Kasumi-1 (cell line): Measurements from ENCODE around the gene STRN3.
"Not testable (repeated sequence)": the region's sequence is repeated elsewhere in the genome, so short reads cannot be mapped to it uniquely, and the experiment has no call there.

ENCODE experiments used
- DNase-seq, 2 experiments: peaks; one replicate each; lab custom pipeline; 2025; lab: John Stamatoyannopoulos, UW

The STRN3 gene

GRCh38 chr14:31026077-31026449, at the start of gene STRN3:
TSS of gene STRN3 (minus strand) at chr14:31026379. CDS start at chr14:31026185, 194 bp downstream.
- DNase-seq = no peak

- no peak for DNase-seq
These were observed 49.0 kb upstream of the STRN3 start for GRCh38 chr14:31075144-31075543.

DNA sequence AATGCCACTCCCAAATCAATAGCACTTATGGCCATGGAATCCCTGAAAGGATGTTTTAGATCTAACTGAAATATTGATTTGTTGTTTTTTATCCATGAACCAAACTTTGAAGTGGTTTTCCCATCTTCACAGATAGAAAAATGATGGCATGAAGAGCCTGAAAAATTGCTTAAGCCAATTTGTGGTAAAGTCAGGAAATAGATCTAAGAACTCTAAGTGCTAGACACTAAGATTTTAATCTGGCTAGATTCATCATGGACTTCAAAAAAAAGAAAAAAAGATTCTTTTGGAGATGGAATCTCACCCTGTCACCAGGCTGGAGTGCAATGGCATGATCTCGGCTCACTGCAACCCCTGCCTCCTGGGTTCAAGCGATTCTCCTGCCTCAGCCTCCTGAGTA, 45.0 kb upstream of the STRN3 start:
- DNase-seq = no peak

DNA sequence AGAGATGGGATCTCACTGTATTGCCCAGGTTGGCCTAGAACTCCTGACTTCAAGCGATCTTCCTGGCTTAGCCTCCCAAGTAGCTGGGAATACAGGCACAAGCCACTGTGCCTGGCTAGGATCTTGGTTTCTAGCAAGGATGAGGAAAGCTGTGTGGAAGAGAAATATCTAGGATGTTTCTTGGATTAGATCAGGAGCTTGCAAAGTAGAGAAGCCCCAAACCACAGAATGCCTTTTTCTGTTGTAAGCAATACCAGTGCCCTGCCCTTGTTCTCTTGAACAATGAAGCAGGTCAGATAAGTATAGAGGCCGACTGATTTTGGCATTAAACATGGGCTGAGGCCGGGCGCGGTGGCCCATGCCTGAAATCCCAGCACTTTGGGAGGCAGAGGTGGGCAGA, 44.3 kb upstream of the STRN3 start:
- DNase-seq = no peak

DNA sequence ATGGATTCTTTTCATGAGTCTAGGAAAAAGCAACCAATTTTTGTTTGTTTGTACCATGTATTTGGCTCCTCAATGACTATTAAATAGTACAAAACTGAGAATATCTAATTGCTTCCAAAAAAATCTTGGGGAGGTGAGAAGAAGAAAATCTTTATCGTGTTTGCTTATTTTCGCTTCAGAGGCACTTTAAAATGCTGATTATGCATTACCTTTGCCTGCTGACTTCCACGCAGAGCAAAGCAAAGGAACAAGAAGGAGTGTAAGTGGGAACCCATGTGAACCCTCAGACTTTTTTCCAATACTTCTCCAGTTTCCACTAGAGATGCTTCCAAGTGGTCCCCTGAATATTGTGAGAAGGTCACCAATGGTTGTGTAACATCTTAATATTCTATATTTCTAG, 43.2 kb upstream of the STRN3 start:
- no peak for DNase-seq

DNA sequence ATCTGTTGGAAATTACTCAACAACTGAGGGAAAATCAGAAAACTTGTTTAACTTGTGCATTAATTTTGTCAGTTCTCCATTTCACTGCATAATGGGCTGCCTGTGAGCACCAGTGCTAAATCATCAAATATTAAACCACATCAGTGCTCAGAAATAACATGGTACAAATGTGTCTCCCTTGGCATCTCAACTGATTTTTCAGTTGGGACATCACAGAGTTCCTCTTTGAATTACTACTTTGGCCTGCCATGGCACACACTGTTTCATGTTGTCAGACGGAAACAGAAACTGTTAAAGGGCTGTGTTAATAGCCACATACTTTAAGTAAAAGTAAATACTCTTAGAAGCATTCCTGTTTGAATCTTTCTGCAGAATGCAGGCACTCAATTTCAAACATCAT, 42.1 kb upstream of the STRN3 start:
- no peak for DNase-seq

GRCh38 chr14:31062908-31063307, 36.7 kb upstream of the STRN3 start:
- DNase-seq = not testable (repeated sequence)

DNA sequence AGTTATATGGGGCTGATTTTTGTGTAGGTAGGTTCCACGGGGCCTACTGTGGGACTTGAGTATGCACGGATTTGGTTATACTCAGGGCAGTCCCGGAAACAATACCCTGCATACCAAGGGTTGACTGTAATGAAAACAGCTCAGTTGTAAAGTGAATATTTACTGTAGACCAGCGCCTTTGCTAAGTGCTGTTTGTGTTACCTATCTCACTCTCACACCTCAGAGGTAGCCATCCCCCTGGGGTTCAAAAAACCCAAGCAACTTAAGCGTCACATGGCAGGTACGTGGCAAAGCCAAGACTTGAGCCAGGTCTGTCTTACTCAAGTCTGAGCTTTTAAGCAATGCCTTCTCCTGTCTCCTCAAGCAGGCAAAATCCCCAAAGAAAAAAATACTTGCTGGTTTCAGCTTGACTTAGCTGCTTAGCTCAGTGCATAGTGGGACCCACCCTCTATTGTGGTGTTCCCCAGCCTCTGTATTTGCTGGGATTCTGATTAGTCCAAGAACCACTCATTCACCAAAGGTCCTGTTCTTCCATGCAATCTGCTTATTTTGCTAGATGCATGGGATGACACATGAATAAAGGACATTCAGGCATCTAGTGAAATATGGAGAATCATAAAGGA, 34.2 kb upstream of the STRN3 start:
- no peak for DNase-seq

DNA sequence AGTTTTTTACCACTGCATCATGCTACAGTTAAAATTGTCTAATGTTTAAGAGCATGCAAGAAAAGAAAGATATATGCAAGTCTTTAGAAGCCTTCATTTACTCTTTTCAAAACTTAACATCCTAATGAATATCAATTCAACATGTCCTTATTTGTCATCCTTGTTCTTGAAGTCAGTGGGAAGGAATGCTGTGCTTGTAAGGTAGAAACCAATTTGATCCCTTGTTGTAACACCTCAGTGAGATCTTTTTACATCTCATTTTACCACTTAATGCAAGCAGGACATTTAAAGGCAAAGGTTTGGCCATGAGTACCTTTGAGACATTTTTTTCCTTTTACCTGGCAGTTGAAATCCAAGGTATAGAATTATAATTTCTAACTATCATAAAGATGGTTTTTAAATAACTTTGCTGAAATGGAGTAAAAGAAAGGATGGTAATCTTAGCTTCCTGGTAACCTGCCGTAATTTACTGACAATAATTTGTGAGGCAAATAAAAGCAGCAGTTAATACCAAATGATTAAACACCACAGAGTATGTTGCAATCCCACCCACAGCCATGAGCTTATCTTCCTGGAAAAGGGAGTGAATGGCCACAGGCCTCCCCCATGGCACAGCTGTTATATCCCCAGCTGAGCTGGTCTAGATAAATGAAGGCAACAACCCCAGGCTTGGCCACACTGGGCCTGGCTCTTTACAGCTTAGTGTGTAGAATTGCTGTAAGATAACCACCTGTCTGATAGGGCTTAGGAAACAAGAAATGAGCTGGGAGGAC, 33.2 kb upstream of the STRN3 start:
- peak; percentile 54 to 74 for DNase-seq

DNA sequence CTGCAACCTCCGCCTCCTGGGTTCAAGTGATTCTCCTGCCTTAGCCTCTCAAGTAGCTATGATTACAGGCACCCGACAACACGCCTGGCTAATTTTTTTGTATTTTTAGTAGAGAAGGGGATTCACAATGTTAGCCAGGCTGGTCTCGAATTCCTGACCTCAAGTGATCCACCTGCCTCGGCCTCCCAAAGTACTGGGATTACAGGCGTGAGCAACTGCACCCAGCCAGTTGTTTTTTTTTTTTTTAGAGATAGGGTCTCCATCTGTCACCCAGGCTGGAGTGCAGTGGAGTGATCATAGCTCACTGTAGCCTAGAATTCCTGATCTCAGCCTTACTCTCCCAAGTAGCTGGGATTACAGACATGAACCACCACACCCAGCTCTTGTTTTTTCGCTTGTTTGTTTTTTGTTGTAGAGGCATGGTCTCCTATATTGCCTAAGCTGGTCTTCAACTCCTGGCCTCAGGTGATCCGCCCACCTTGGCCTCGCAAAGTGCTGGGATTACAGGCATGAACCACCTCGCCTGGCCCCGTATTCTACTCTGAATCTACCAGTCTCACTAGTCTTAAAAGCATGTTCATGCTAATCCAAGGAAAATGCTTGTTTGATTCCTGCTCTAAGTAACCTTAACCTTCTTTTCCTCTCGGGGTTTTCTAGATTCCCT, 31.7 kb upstream of the STRN3 start:
- no peak for DNase-seq

DNA sequence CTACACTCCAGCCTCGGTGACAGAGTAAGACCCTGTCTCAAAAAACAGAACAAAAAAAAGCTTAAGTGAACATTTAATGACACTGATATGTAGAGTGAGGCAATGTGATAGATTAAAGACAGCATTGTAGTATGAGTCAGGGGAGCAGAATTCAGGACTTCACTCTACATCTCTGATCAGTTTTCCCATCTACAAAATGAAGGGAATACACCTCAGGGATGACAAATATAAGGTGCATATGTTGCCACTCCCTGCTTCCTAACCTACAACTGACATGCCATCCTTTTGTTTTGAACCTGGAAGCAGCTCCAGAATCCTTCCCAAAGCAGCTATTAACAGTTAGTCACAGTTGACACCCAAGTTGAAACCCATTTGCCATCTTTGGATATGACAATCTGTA, 30.9 kb upstream of the STRN3 start:
- DNase-seq = no peak

DNA sequence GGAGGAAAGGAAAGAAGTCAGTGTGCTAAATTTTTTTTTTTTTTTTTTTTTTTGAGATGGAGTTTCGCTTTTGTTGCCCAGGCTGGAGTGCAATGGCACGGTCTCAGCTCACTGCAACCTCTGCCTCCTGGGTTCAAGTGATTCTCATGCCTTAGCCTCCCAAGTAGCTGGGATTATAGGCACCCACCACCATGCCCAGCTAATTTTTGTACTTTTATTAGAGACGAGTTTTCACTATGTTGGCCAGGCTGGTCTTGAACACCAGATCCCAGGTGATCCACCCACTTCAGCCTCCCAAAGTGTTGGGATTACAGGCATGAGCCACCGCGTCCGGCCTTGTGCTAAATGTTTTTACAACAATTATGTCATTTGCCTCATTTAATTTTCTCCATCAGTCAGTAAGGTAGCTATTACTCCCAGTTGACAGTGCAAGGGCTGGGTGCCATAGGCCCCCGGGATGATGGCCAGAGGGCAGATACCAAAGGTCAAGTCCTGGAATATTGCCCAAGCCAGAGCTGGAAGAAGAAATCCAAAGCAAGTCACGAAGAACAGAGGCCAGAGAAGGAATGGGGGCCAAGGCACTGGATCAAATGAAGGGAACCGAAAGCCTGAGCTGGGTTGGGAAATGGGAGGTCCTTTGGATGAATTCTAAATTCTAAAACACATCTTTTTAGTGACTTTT, 26.9 kb upstream of the STRN3 start:
- DNase-seq = not testable (repeated sequence)

DNA sequence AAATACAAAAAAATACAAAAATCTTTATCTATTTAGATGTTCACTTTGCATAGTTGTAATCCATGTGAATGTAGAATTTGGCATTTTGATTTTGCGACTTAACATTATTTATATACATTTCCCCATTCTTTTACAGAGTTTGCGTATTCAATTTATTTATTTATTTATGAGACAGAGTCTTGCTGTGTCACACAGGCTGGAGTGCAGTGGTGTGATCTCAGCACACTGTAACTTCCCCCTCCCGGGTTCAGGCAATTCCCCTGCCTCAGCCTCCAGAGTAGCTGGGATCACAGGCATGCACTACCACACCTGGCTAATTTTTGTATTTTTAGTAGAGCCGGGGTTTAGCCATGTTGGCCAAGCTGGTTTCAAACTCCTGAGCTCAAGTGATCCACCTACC, 25.3 kb upstream of the STRN3 start:
- DNase-seq = no peak

DNA sequence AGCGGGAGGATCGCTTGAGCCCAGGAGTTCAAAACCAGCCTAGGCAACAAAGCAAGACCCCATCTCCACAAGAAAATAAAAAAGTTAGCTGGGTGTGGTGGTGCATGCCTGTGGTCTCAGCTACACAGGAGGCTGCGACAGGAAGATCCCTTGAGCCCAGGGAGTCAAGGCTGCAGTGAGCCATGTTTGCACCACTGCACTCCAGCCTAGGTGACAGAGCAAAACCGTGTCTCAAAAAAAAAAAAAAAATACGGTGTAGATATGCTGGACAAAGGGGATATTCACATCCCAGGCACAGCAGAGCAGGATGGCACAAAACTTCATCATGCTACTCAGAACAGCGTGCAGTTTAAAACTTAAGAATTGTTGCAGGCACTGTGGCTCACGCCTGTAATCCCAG, 24.8 kb upstream of the STRN3 start:
- DNase-seq = no peak

GRCh38 chr14:31047503-31047902, 21.3 kb upstream of the STRN3 start:
- no peak for DNase-seq

- no peak for DNase-seq
These were observed 19.4 kb upstream of the STRN3 start for GRCh38 chr14:31045501-31046080.

GRCh38 chr14:31043379-31043778, 17.2 kb upstream of the STRN3 start:
- DNase-seq = no peak

DNA sequence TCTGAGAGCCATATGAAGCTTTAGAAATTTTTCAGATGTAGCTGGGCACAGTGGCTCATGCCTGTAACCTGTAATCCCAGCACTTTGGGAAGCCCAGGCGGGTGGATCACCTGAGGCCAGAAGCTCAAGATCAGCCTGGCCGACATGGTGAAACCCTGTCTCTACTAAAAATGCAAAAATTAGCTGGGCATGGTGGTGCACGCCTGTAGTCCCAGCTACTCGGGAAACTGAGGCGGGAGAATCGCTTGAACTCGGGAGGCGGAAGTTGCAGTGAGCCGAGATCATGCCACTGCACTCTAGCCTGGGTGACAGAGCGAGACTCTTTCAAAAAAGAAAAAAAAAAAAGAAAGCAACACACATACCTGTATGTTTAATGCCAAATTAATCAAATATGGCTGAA, 16.7 kb upstream of the STRN3 start:
- not testable (repeated sequence) for DNase-seq

DNA sequence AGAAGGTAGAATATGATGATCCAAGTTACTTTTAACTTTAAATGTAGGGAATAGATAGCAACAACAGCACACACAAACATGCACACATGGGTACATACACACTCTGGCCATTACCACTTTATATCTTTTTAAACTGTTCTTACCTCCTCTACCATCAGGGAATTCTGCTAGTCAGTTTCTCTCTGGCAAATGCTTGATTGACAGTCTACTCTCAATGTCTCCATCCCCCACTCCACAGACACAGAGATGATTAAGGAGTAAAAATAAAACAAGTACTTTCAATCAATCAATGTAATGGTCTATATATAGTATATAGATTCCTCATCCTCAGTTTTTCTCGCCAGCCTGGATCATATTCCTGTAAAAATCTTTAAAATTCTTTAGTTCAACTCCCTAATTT, 16.1 kb upstream of the STRN3 start:
- DNase-seq = no peak

DNA sequence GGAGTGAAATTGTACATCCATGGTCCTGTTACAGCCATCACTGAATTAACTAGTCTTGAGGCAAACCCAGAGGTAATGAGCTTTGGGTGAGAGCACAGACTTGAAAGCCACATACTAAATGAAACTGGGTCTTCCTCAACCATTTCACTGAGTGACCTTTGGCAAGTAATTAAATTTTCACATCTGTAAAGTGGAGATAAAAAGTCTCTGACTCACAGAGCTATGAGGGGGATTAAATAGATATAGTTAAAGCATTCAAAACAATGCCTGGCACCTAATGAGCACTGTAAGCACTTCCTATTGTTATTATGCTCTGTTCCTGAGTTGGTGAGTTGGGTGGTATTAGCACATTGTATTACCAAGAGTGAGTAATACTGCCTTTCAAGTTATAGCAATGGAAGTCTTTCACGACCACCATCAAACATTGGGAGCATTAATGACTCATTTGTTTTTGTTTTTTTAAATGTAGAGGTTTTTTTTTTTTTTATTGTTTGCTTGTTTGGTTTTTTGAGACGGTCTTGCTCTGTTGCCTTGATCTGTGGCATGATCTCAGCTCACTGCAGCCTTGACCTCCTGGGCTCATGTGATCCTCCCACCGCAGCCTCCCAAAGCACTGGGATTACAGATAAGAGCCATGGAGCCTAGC, 12.5 kb upstream of the STRN3 start:
- no peak for DNase-seq

- DNase-seq = no peak
These were observed 11.6 kb upstream of the STRN3 start for GRCh38 chr14:31037709-31038221.

DNA sequence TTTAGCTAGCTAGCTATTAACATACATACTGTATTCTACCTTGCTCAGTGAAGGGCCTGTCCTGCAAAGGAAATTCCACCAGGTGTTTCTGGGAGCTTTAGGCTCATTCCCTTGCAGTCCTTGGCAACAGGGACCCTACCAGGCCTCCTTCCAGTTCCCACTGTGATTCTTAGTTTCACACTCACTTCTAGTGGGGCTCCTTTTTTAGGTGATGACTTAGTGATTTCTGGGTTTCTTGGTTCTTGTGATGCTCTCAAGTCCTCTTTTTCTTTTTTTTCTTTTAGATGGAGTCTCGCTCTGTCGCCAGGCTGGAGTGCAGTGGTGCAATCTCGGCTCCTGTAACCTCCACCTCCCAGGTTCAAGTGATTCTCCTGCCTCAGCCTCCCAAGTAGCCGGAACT, 10.4 kb upstream of the STRN3 start:
- no peak for DNase-seq
